BJ (cell line): ENCODE measurements around the gene ANHX. TPM values are rescaled to one million over a fixed set of nuclear protein-coding genes. Genes with fewer than 3 reads are reported as not detected.

ENCODE experiments used
- CTCF ChIA-PET: fragments of 350-600 bp; formaldehyde crosslinking; extraction: SDS; loops from one replicate; lab custom pipeline; 2021; ENCODE audit warnings: antibody characterized with exemption, inconsistent platforms; lab: Yijun Ruan, JAX
- POLR2A ChIA-PET: fragments of 300-600 bp; sonication (Branson Sonifier 250); formaldehyde crosslinking; extraction: SDS; loops from one replicate; lab custom pipeline; 2021; ENCODE audit warnings: antibody characterized with exemption; lab: Charles Lee
- DNase-seq: peaks from one replicate; pipeline ENCODE4 v3.0.0-alpha.2; 2011; ENCODE audit warnings: low read depth
- H3K27me3 ChIP-seq: 2 replicates; pipeline ENCODE4 v1.6.0; 2011; ENCODE audit warnings: low read length; ENCODE audit not compliant: control insufficient read depth, insufficient read depth
- H3K36me3 ChIP-seq: 2 replicates; pipeline ENCODE4 v1.5.1; 2011; ENCODE audit warnings: low read length; ENCODE audit not compliant: control insufficient read depth, insufficient read depth
- H3K4me3 ChIP-seq: 2 replicates; pipeline ENCODE4 v1.5.1; 2011; ENCODE audit warnings: low read depth, mild to moderate bottlenecking, control low read depth, low read length
- CTCF ChIP-seq: IDR thresholded peaks from 2 replicates; pipeline ENCODE4 v1.5.1; 2011; ENCODE audit warnings: low read depth, mild to moderate bottlenecking, control low read depth, inconsistent platforms, low read length, moderate library complexity; ENCODE audit not compliant: insufficient read depth
- polyA plus RNA-seq: library from polyadenylated mRNA; depleted of rRNA; stranded (reverse); fragments of >200 nt; gene quantifications from 2 replicates; pipeline ENCODE4 v1.2.3, GENCODE V29; 2011

The ANHX gene
- polyA plus RNA-seq, 1 experiment, result not detected

- CTCF ChIA-PET, result no interaction called here
- POLR2A ChIA-PET, result no interaction called here
- no peak for TF ChIP-seq CTCF
- Histone ChIP-seq H3K36me3 (no peaks in the 10 kb centered on the region), H3K4me3 (no peak overlapping the region), H3K27me3 (no peaks in the 10 kb centered on the region)
- DNase-seq, result no peak
Measured at GRCh38 chr12:133236556-133236955, 879 bp upstream of the ANHX start.

GRCh38 chr12:133236144-133236543, 467 bp upstream of the ANHX start:
- ChIA-PET CTCF (no interaction called here), POLR2A (no interaction called here)
- DNase-seq, result no peak
- H3K27me3 ChIP-seq, result no peaks in the 10 kb centered on the region
- TF ChIP-seq CTCF, result no peak
- no peak overlapping the region for H3K4me3 ChIP-seq
- no peaks in the 10 kb centered on the region for H3K36me3 ChIP-seq

- no peak for DNase-seq
- POLR2A ChIA-PET, result no interaction called here
- no peaks in the 10 kb centered on the region for H3K27me3 ChIP-seq
- no peaks in the 10 kb centered on the region for H3K36me3 ChIP-seq
- TF ChIP-seq CTCF, result no peak
- no peak overlapping the region for H3K4me3 ChIP-seq
- CTCF ChIA-PET, result no interaction called here
Measured at GRCh38 chr12:133234971-133235370, 706 bp downstream of the ANHX start.

- no peak for DNase-seq
- CTCF ChIA-PET, result no interaction called here
- Histone ChIP-seq H3K27me3 (no peaks in the 10 kb centered on the region), H3K36me3 (no peaks in the 10 kb centered on the region), H3K4me3 (no peak overlapping the region)
- no peak for TF ChIP-seq CTCF
- POLR2A ChIA-PET, result no interaction called here
Measured at GRCh38 chr12:133233993-133234564, 1.6 kb downstream of the ANHX start.

- no peak for TF ChIP-seq CTCF
- Histone ChIP-seq H3K36me3 (no peaks in the 10 kb centered on the region), H3K4me3 (no peak overlapping the region), H3K27me3 (no peaks in the 10 kb centered on the region)
- POLR2A ChIA-PET, result no interaction called here
- DNase-seq, result no peak
- CTCF ChIA-PET, result no interaction called here
Measured at GRCh38 chr12:133233006-133233405, 2.7 kb downstream of the ANHX start.
